Measurements from ENCODE around the gene GPR108. TPM values are rescaled to one million over a fixed set of nuclear protein-coding genes. Genes with fewer than 3 reads are reported as not detected.
"Not testable (repeated sequence)": the region's sequence is repeated elsewhere in the genome, so short reads cannot be mapped to it uniquely, and the experiment has no call there.

GPR108 gene
- total RNA-seq (2014; rRNA removed; shearing (Covaris generic)) = 39.8 and 55.9 TPM in 2 replicates

DNA sequence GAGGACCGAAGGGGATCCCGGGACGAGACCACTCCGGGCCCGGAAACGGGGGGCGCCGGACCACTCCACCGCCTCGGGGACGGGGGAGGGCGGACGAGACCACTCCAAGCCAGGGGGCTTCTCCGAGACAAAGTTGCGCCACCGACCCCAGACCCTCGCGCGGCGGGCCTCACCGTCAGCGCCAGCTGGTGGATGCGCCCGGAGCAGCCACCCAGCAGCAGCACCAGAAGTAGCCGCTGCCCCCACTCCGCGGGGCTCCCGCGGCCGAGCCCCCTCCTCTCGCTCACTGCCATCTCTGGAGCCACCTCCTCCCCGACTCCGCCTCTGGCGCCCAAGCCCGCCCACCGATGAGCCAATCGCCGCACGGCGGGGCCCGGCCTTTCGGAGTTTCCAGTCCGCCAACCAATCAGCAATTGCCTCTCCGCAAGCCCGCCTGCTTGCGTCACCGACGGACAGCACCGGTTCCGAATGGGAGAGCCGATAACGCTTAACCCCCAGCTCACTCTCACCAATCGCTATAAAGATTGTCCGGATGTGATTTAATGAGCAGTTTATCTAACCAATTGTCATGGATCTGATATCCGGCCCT is at the start of gene GPR108:
Gene GPR108, minus strand, starts transcription at position 297 of the 589 bp plus-strand sequence. Its CDS starts 4 bp downstream, at position 293.
- DNase-seq (ENCODE audit: low read depth) = peak; percentile 100

- DNase-seq (ENCODE audit: low read depth) = no peak
Observed at GRCh38 chr19:6779206-6779605, 41.8 kb upstream of the GPR108 start.

GRCh38 chr19:6778386-6778785 is 41.0 kb upstream of the GPR108 start:
- DNase-seq (ENCODE audit: low read depth) = no peak

- no peak for DNase-seq (ENCODE audit: low read depth)
Observed at GRCh38 chr19:6777434-6777833, 40.1 kb upstream of the GPR108 start.

- no peak for DNase-seq (ENCODE audit: low read depth)
Observed at GRCh38 chr19:6776999-6777398, 39.6 kb upstream of the GPR108 start.

DNA sequence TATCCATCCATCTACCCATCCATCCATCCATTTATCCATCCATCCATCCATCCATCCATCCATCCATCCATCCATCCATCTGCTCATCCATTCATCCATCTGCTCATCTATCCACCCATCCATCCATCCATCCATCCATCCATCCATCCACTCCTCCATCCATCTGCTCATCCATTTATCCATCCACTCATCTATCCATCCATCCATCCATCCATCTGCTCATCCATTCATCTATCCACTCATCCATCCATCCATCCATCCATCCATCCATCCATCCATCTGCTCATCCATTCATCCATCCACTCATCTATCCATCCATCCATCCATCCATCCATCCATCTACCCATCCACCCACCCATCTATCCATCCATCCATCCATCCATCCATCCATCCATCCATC is 38.7 kb upstream of the GPR108 start:
- not testable (repeated sequence) for DNase-seq (ENCODE audit: low read depth)

DNA sequence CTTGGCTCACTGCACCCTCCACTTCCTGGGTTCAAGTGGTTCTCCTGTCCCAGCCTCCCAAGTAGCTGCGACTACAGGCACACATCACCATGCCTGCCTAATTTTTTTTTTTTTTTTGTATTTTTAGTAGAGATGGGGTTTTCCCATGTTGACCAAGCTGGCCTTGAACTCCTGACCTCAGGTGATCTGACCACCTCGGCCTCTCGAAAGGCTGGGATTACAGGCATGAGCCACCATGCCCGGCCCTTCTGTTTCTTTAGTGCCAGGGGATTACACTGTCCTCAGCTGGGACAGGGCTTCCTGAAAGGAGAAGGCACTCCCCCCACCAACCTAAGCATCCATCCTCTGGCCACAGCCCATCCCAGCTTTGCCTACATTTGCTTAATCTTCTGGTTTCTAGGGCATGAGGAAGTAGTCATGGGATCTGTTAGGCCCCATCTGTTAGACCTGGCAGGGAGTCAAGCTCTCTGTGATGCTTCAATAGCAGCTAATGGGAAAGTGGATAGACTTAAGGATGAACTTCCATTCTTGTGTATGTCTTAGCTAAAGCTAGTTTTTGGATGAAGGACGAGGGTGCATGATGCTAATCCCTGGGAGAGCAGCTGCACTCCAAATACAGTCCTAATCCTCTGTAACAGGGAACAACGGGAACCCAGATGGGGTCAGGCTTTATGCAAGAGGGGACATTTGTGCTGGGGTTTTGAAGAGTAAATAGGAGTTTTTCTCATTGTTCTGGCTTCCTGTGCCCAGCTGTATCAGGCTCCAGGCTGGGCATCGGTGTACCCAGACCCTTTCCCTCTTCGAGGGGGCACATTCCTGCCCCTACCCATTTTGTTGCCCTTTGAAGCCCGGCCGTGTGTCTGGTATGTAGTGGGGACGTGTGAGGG is 37.7 kb upstream of the GPR108 start:
- DNase-seq (ENCODE audit: low read depth) = no peak

DNA sequence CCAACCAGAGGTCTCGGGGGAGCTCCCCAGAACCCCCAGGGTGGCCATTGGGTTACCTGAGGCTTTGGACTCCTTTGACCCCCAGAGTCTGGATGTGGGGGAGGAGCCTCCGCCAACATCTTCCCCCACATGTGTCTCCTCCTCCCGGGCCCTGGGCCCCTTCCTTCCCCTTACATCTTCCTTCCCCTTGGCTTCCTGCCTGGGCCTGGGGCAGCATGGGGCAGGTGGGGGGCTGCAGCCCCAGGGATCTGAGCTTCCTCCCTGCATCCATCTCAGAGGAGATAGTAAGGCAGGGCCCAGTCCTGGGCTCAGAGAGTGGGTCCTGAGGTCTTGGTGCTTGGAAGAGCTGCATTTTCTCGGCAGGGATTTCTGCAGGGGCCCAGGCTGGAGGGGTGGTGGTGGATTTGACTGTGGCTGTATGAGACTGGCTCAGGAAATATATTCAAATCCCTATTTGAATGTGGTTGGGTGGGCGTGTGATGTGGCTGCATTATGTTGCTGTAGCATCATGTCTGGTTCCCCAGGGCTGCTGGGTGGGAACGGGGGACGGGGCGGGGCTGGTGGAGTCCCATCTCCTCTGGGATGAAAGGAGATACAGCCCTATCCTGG is 36.0 kb upstream of the GPR108 start:
- DNase-seq (ENCODE audit: low read depth) = no peak

DNA sequence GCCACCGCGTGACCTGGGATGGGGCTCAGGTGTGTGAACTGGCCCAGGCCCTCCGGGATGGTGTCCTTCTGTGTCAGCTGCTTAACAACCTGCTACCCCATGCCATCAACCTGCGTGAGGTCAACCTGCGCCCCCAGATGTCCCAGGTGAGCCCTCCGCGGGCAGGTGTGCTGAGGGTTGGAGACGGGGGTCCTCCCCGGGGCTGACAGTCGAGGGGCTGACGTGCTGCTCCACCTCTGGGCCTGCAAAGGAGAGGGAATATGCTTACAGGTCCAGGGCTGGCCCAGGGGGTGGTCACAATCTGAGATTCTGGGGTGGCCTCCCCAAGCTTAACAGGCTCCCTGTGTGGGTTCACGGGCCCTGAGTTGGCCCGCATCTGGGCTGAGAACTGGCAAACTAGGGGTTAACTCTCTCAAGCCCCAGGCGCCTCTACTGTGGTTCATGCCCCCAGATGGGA is 35.5 kb upstream of the GPR108 start:
- no peak for DNase-seq (ENCODE audit: low read depth)

GRCh38 chr19:6772028-6772865 is 34.9 kb upstream of the GPR108 start, which contains the start of gene VAV1:
TSS of gene VAV1 (plus strand) at chr19:6772708. CDS start at chr19:6772808, 100 bp downstream.
- DNase-seq (ENCODE audit: low read depth) = no peak

DNA sequence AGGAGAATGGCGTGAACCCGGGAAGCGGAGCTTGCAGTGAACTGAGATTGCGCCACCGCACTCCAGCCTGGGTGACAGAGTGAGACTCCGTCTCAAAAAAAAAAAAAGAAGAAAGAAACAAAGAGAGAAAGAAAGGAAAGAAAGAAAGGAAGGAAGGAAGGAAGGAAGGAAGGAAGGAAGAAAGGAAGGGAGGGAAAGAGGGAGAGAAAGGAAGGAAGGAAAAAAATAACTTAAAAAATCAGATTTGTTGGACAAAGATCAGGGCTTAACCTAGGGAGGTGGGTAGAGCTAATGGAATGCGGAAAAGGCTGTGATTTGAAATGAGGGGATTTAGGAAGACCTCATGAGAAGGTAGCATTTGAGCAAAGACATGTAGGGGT is 34.3 kb upstream of the GPR108 start:
- DNase-seq (ENCODE audit: low read depth) = not testable (repeated sequence)

GRCh38 chr19:6769006-6769619 is 31.7 kb upstream of the GPR108 start:
- DNase-seq (ENCODE audit: low read depth) = no peak

GRCh38 chr19:6768236-6768785 is 30.9 kb upstream of the GPR108 start:
- no peak for DNase-seq (ENCODE audit: low read depth)

GRCh38 chr19:6767357-6768235 is 30.2 kb upstream of the GPR108 start, which contains the start of gene SH2D3A:
TSS of gene SH2D3A (minus strand) at chr19:6767435. CDS start at chr19:6763748, 3,687 bp downstream.
- DNase-seq (ENCODE audit: low read depth) = peak; percentile 15

GRCh38 chr19:6767081-6767356 is 29.6 kb upstream of the GPR108 start:
- no peak for DNase-seq (ENCODE audit: low read depth)

- DNase-seq (ENCODE audit: low read depth) = no peak
Observed at GRCh38 chr19:6766357-6767080, 29.1 kb upstream of the GPR108 start.

GRCh38 chr19:6765738-6766356 is 28.5 kb upstream of the GPR108 start:
- no peak for DNase-seq (ENCODE audit: low read depth)

- not testable (repeated sequence) for DNase-seq (ENCODE audit: low read depth)
Observed at GRCh38 chr19:6762253-6762797, 24.9 kb upstream of the GPR108 start.

Data from RPMI7951 (cell line).